Activated CD4-positive, alpha-beta T cell treated with anti-CD3 and anti-CD28 coated beads for 1 hour (primary cell): ENCODE data around the gene FRMD4A.
"Not testable (repeated sequence)": the region's sequence is repeated elsewhere in the genome, so short reads cannot be mapped to it uniquely, and the experiment has no call there.

Source experiments
- DNase-seq: peaks from one replicate; pipeline ENCODE4 v3.0.0-alpha.2; 2020

FRMD4A gene

DNA sequence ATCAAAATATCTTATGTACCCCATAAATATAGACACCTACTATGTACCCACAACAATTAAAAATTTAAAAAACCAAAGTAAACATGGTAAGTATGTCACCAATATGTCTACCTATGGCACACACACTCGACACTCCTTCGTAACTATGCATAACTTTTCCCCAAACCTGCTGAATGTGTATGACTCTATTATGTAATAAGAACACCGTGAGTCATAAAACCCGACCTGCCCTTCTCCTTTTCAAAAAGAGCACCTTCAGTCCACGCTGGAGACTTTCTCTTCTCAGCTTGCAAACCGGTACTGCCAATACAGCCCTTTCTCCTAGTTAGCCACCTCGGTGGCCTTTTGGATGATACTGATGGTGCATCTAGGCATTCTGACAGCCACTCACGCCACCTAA lies 557.7 kb downstream of the FRMD4A start:
- no peak for DNase-seq

DNA sequence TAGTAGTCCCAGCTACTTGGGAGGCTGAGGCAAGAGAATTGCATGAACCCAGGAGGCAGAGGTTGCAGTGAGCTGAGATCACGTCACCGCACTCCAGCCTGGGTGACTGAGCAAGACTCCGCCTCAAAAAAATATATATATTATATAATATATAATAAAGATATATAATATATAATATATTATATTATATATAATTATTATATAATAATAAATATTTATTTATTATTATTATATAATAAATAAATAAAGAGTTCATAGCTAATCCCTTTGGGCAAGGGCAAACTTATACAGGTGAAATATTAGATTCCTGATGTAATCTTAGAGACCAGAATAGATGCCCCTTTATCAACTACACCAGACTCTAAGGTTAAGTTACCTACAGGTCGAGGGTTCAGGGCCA lies 558.7 kb downstream of the FRMD4A start:
- no peak for DNase-seq

DNA sequence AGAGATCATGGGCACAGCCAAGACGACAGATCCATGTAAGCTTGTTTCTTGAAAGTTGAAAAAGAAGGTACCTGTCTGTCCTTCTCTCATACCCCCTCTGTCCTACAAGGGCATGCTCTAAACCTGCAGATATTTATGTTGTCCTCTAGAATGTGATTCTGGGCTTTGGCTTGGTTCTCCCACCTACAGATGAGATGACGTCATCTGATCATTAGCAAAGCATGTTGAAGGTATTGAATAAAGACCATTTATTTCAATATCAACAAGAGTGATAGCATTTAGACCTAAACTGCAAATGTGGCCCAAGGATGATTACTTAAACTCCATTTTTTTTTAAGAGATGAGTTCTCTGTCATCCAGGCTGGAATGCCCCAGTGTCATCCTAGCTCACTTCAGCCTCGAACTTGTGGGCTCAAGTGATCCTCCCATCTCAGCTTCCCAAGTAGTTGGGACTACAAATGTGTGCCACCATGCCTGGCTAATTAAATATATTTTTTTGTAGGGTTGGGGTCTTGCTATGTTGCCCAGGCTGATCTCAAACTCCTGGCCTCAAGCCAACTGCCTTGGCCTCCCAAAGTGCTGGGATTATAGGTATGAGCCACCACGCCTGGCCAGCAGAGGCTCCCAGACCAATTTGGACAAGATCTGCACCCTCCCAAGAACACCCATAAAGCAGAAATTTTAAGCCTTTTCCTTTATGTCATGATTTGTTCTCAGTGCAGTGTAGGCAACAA lies 559.8 kb downstream of the FRMD4A start:
- DNase-seq: no peak

DNA sequence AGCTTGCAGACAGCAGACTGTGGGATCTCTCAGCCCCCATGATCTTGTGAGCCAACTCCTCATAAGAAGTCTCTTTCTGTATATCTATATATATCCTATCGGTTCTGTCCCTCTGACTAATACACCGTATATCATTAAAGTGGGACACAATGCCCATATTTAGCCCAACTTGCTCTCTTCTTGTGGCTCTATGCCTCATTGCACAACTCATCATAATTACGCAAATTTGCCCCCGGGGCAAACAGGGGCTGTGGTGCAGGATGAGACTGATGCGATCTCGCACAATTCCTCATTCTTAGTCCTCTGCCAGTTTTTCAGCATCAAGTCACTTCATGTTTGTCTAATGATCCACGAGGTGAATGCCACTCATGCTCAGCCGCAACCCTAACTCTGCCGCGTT lies 560.8 kb downstream of the FRMD4A start:
- DNase-seq: no peak

DNA sequence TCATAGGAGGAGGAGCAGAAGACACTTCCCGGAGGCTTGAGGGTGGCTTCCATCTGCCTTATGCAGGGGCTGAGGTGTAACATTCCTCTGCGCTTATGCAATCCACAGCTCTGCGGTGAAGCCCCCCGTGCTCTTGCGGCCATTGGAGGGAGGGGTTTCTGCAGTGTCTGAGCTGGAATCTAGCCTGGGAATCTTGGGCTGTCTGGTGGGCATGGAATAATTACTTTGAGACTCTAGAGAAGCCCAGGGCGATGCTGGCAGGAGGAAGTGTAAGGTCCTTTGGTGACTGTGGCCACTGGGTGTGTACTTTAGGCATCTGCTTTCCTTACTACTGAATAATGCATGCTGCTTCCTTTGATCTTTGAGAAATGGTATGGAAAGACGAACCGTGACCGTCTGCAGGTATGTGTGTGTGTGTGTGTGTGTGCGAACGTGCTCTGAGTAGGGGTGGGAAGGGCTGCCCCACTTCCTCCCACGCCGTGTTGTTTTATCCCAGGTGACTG lies 563.0 kb downstream of the FRMD4A start:
- DNase-seq: no peak

DNA sequence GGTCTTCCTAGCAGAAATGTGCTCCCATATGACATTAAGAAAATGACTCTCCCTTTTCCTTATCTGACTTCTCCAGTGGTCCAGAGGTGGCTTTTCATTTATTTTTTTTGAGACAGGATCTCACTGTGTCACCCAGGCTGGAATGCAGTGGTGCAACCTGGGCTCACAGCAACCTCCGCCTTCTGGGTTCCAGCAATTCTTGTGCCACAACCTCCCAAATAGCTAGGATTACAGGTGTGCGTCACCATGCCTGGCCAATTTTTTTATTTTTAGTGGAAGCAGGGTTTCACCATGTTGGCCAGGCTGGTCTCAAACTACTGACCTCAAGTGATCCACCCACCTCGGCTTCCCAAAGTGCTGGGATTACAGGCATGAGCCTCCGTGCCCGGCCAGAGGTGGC lies 563.6 kb downstream of the FRMD4A start:
- DNase-seq: not testable (repeated sequence)

DNA sequence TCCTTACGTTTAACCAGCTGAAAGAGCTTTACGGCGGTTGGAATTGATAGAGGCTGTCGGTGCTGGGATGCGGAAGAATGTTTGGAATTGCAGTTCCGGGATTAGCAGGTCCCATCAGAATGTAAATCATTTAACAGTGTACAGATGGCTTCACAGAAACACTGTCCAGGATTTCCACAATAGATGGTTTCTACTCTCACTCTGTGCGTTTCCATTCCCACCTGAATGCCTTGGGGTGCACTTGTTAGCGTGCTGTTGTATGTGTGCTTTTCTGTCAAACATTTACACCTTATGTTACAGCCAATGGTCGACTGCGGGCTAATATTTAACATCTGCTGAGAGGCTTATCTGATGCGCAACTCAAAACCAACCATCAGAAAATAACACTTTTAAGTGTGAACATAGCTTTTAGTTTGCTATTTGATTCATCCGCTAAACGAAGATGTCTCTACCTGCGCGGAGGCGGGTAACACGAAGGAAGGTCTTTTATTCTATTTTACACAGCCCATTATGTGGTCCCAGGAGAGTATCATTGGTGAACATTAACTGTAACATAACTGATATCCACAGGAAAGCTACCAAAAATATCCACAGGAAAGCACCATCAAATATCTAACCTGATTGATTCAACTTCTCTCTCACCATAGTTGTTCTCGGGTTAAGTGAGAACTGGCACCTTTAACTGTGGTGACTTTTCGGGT lies 564.9 kb downstream of the FRMD4A start:
- no peak for DNase-seq

DNA sequence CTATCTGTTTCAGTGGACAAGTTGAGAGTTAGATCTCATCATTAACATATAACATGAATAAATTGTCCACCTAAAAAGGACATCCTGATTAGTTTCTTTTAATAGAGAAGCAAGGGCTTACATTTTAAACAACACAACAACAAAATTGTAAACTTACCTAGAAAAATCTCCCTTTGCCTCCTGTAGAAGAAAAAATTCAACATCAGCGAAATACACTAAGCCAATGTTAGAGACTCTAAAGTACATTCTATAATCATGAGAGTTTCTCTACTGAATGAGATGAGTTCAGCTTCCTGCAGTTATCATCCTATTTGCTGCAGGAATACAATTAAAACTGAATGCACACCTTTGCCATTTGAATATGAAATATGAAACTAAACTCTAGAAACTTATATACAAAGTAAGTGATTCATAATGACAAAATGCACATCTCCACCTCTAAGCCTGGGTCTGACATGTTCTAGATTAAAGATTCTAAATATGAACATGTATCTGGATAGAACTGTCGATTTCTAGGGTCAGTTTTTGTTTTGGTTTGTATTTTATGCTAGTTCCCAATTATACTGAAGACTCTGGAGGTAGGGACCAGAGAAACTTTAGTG lies 569.1 kb downstream of the FRMD4A start:
- DNase-seq: no peak

DNA sequence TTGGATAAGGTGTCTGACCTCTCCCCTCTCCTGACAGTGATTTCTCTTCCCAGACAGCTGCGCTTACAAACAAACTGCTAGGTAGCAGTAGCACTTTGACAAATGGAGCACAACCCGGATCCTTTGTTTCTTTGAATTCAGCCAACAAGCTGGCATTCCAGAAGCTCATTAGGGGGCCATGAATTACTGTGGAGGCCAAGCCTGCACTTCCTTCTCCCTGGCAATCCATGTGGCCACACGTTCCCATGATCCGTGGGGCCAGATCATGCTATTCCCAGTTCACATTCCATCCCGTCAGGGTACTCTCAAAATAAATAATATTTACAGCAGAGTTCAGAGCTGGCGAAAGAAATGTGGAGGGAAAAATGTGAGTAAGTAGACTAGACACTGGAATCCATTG lies 571.6 kb downstream of the FRMD4A start:
- no peak for DNase-seq

DNA sequence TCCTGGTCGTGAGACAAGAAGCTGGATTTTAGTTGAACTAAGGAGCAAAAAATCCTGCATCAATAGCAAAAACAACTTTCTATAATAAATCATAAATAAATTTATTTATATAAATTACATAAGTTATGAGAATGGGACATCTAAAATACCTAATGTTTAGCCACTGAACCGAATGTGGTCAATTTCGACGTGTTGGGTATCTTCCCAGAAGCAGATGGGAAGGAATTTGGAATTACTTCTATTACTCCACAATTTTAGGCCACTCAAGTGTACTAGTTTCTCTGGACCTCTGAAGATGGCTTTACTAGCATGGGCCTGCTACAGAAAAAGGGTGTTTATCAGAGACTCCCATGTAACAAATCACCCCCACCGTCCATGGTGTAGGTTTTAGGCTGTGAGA lies 572.0 kb downstream of the FRMD4A start:
- no peak for DNase-seq

DNA sequence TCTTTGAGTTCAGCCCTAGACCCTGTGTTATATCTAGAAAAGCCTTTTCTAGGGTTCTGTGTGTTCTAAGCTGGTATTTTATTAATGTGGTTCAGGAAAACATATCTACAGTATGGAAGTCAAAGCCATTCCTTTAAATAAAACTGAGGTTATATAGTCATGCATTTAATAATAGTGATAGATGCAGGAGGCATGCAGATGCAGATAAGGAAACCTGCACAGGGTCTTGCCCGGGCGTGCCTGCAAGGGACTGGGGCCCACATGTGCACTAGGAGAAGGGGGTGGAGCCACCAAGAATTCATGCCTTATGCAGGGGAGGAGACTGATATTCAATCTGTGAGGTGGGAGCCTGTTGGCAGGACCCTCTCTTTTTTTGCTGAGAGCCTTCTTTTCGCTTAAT lies 572.4 kb downstream of the FRMD4A start:
- no peak for DNase-seq

DNA sequence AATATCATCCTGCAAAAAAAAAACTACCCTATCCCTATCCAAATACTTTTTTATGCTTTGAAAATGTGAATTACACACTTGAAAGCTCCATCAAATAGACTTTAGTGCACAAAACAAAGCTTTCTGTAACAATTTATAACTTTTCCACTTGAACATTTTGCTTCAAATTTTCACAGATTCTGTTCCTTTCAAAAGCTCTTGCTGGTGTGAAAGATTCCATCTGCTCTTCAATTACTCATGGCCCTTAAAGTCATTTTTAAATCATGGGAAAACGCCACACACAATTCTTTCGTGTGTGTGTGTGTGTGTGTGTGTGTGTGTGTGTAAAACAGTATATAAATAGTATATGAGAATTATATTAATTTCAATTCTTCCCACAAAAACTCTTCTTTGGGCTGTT lies 576.4 kb downstream of the FRMD4A start:
- DNase-seq: no peak

DNA sequence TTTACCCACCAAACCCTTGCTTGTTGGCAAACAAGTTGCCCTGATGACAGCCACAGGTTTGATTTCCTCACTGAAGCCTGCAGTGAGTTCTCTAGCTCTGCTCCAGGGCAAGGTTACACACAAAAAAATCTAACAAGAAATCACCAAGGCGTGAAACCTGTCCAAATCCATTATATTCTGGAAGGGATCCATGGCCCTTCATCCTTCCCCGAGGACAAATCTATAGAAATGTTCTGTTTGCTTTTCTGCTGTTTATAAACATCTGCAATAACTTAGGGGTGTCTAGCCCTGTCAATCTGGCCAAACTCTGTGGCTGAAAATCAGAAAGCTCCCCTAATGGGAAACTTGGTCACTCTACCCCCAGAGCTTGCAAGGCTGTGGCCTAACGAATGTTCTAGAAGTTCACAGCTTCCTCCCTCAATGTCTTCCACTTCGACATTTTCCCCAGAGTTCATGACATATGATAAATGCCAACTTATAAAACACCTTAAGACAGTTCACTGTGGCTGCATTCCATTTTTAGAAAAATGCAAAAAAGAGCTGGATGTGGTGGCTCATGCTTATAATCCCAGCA lies 579.4 kb downstream of the FRMD4A start:
- DNase-seq: no peak

DNA sequence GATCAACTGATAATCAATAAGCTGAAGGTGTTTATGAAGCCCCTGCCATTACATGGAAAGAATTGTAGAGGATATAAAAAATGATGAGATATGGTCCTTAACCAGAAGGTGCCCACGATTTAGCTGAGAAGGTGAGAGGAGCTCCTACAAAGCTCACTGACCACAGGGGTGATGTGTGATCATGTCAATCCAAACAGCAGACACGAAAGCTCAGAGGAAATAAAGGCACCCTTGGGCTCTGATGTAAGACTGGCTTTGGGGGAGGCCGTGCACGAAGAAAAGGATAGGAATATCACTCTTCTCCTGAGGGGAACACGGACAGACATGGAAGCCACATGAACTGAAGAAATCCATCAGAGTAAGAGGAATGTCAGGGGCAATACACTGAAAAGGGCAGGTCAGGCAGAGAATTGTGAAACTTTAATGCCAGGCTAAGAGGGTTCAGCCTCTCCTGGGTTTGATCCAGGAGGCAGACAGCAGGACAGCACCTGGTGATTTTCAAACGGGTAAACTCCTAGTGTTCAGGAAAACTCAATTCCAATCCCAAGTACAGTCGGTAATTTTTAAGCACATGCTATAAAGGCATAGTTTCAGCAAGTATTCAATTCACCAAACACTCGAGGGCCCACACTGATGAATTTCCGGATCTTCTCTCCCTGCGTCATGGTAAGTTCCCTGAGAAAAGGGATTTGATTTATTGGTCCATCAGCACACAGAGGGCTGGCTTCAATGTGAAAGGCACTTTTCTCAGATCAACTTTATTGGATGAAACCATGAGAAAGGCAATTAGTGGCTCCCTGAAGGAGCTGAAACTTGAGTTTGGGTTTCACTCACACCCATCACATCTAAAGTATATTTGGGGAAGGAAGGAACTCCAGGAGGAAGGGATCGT lies 580.2 kb downstream of the FRMD4A start:
- DNase-seq: no peak

DNA sequence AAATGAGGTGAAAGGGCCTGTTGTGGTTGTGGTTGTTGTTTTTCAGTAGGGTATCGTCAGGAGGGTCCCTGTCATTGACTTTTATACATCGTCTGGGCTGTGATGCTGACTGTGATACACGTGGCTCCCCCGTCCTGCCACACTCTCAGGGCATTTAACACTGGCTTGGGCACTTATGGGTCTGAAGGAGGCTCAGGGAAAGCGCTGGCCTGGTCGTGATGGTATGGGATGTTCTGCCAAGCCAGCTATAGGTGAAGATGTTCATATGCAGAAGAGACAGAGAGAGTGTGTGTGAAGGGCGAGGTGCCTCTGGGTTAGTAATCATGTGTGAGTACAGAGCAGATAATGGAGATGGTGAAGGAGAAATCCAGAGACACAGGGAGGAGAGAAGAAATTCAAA lies 585.5 kb downstream of the FRMD4A start:
- no peak for DNase-seq

DNA sequence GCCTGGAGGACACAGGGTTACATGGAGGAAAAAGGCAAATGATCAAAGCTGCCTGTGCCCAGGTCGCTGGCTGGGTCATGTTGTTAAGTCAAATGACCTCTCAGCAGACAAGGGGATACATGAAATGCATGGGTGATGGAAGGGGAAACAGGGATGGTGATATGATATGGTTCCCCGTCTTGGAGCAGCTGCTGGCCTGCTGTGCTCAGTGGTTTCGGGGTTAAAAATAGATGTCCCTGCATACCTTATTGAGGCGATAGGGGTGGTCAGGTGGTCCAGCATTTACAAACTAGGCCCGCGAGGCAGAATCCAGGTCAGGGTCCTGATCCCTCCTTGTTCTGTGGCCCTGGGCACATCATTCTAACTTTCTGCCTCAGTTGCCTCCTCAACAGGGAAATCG lies 586.8 kb downstream of the FRMD4A start:
- DNase-seq: no peak

DNA sequence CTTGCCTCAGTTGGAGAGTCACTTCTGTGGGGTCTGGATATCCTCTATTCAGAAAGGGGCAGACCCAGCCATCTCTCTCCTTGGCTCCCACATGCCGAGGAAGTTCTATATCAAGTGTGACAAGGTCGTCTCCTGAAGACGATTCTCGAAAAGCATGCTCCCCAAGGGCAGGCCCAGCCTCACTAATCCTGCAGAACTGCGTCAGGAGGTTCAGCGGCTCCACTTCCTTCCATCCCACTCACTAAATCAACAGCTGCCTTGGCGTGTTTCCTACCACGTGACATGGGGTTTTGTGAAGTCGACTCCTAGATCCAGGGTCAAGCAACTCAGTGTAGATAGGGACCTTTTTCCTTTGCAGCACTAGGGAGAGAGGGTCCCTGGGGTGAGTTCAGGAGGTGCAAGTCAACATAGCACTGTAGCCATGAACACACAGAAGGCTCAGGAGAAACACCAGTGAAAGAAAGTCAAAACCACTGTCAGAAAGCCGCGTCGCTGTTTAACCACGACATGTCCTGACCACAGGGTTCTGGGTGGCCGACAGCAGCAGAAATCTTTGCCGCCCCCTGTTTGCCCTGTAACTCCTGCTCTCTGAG lies 587.5 kb downstream of the FRMD4A start:
- DNase-seq: no peak

DNA sequence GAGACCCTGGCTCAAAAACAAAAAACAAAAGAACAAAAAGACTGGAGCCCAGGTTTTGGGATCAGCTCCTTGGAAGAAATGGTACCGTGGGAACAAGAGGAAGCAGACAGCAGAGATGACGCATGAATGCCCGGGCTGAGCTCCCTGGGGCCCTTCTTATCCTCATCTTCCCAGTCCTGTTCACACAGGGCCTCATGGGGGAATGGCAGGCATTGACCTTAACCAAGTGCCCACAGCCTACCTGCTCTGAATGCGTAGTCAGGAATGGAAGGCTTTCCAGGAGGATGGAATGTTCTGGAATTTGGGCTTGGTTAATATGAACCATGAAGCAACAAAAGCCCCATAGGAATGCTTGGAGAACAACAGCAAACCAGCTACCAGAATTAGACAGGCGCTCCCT lies 589.3 kb downstream of the FRMD4A start:
- no peak for DNase-seq

DNA sequence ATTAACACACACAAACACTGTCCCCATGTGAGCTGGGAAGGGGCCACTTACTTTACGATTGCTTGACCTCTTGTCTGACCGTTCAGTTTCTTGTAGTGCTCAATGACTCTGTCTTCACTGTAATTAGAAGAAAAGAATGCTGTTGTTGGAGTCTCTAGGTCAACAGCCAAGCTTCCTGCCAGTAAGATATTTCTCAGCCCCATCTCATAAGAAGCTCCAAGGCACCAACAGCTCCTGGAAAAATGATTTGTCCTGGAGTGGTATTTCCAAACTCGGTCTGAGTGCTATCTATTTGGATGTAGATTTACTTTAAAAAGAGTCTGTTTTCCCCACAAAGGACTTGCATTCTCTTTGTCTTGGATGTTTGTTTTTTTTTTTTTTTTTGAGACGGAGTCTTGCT lies 590.3 kb downstream of the FRMD4A start:
- DNase-seq: no peak

DNA sequence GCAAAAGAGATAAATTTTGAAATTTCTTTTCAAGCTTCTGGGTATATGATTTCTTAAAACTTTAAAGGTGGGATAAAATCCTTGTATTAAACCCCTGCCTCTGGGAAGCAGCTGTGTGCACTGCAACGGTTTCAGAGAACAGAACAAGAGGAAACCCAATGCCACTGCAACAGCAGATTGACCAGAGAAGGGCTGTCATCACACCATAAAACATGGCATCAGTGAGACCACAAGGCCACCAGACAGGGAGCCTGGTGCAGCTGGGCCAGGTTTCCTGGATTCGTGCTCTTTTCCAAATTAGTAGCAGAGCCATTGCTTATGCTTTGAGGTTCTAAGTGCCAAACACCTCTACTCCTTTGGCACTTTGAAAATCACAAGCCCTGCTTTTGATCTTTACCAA lies 591.5 kb downstream of the FRMD4A start:
- DNase-seq: no peak

DNA sequence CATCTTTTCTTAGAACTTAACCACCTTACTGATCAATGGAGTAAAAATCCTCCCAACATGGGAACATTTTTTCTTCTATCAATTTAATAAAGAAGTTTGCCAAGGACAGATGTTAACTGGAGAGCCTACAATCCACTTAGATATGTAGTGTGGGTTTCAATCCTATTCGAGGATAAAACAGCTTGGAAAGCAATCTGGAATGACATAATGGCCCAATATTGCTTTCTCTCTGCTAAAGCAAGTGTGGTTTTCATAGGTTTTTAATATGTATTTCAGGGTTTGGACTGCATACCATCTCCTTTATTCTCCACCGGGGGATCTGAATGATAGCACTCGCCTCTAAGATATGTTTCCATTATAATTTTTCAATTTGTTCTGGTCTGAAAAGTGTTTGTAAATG lies 594.2 kb downstream of the FRMD4A start:
- DNase-seq: no peak

DNA sequence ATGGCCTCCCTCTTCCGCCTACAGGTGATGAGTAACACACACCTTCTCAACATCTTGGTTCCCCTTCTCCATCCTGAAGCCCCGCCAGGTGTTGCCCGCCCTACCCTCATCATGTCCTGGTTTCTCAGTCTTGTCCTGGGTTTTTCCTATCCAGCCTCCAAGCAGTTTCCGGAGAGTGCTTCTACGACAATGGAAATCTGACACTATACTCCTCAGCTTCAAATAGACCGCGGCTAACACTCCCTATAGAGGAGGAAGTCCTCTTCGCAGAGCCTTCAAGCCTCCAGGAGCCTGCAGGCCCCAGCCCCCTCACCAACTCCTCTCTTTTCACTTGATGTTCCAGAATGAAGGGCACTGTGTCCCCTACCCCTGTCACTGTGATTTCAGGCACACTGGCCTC lies 596.6 kb downstream of the FRMD4A start:
- no peak for DNase-seq
